GM12878 (cell line): ENCODE measurements around the gene C1QTNF5. TPM values are rescaled to one million over a fixed set of nuclear protein-coding genes. Genes with fewer than 3 reads are reported as not detected.

Experiments used
- ATAC-seq: fragments of 200-7000 bp; cut with Tn5 transposase; 3 replicates; pipeline ENCODE4 v1.9.1; 2020; ENCODE audit warnings: mild to moderate bottlenecking, moderate library complexity
- BruUV-seq: library from RNA; stranded (reverse); fragments of 400-500 nt; replicated peaks from 2 replicates; lab custom pipeline; 2021; lab: Mats Ljungman, UMichigan
- CTCF ChIA-PET: fragments of 300-600 bp; sonication (Branson Sonifier 250); formaldehyde crosslinking; extraction: SDS; loops from one replicate; lab custom pipeline; 2021; ENCODE audit warnings: inconsistent platforms; lab: Yijun Ruan, JAX
- POLR2A ChIA-PET: fragments of 350-600 bp; formaldehyde crosslinking; extraction: SDS; loops from one replicate; lab custom pipeline; 2021; ENCODE audit warnings: inconsistent platforms; lab: Charles Lee
- RAD21 ChIA-PET: fragments of 300-600 bp; sonication (Branson Sonifier 250); formaldehyde crosslinking; loops from one replicate; lab custom pipeline; 2023; ENCODE audit warnings: antibody characterized with exemption; ENCODE audit not compliant: unreplicated experiment; lab: Charles Lee
- SMC1A ChIA-PET: fragments of 300-600 bp; sonication (Branson Sonifier 250); formaldehyde crosslinking; loops from one replicate; lab custom pipeline; 2023; ENCODE audit not compliant: unreplicated experiment, uncharacterized antibody; lab: Charles Lee
- DNase-seq: peaks from one replicate; pipeline ENCODE4 v3.0.0-alpha.2; 2011; ENCODE audit warnings: low read depth, low spot score
- FAIRE-seq: peaks from 3 replicates; lab custom pipeline; 2011; peaks lifted over from hg19 to GRCh38; lab: Jason Lieb, UNC
- H2AFZ ChIP-seq: 2 replicates; pipeline ENCODE4 v1.6.0; 2011; ENCODE audit warnings: low read depth, low read length, control low read depth; ENCODE audit not compliant: control insufficient read depth
- H3K27ac ChIP-seq: 2 replicates; pipeline ENCODE4 v1.5.1; 2011; ENCODE audit warnings: control low read depth; ENCODE audit not compliant: control insufficient read depth, insufficient read depth
- H3K27me3 ChIP-seq, 2 experiments: replicated peaks in 1 of 2; 2 replicates each; pipeline versions ENCODE4 v1.6.0 to v1.6.1; 2011; ENCODE audit warnings: low read length in 1 of 2; ENCODE audit not compliant: control insufficient read depth in 2 of 2, insufficient read depth in 2 of 2
- H3K36me3 ChIP-seq, 2 experiments: 2 replicates each; pipeline ENCODE4 v1.5.1; 2011; ENCODE audit warnings: low read length in 1 of 2; ENCODE audit not compliant: control insufficient read depth in 2 of 2, insufficient read depth in 2 of 2
- H3K4me1 ChIP-seq: 2 replicates; pipeline ENCODE4 v1.6.1; 2011; ENCODE audit warnings: mild to moderate bottlenecking, low read length, moderate library complexity, mixed read lengths; ENCODE audit not compliant: control insufficient read depth, insufficient read depth
- H3K4me2 ChIP-seq: 2 replicates; pipeline ENCODE4 v1.6.0; 2011; ENCODE audit warnings: control low read depth; ENCODE audit not compliant: control insufficient read depth, insufficient read depth
- H3K4me3 ChIP-seq: fragments of 200-600 bp; sonication (generic); 2 replicates; pipeline ENCODE4 v1.5.1; 2016
- H3K79me2 ChIP-seq: 2 replicates; pipeline ENCODE4 v1.6.0; 2011; ENCODE audit warnings: low read length; ENCODE audit not compliant: control insufficient read depth, insufficient read depth
- H3K9ac ChIP-seq: 2 replicates; pipeline ENCODE4 v1.8.0; 2011; ENCODE audit warnings: low read length, control low read depth, mixed read lengths; ENCODE audit not compliant: control insufficient read depth, insufficient read depth
- H3K9me3 ChIP-seq: replicated peaks from 3 replicates; pipeline ENCODE4 v1.5.1; 2011; ENCODE audit warnings: mild to moderate bottlenecking, low read length; ENCODE audit not compliant: control insufficient read depth, insufficient read depth
- H4K20me1 ChIP-seq: 2 replicates; pipeline ENCODE4 v1.6.0; 2011; ENCODE audit not compliant: control insufficient read depth, insufficient read depth
- ATF2 ChIP-seq: IDR thresholded peaks from 2 replicates; pipeline ENCODE4 v1.6.1; 2012; ENCODE audit warnings: low read length, inconsistent platforms
- CBX5 ChIP-seq: sonication (generic); IDR thresholded peaks from 2 replicates; pipeline ENCODE4 v1.6.1; 2016; ENCODE audit warnings: low read depth, moderate library complexity, mild to moderate bottlenecking, inconsistent platforms
- CHD2 ChIP-seq: IDR thresholded peaks from 2 replicates; pipeline ENCODE4 v1.6.1; 2011; ENCODE audit warnings: low read depth, low read length, improper control_type of control experiment, borderline replicate concordance
- CREB1 ChIP-seq: IDR thresholded peaks from 2 replicates; pipeline ENCODE4 v1.6.1; 2012; ENCODE audit warnings: low read depth, mild to moderate bottlenecking, inconsistent platforms
- DPF2 ChIP-seq: fragments of 450-650 bp; IDR thresholded peaks from 2 replicates; pipeline ENCODE4 v1.6.1; 2017; ENCODE audit warnings: mild to moderate bottlenecking
- PAX8 ChIP-seq: fragments of 450-650 bp; IDR thresholded peaks from 2 replicates; pipeline ENCODE4 v1.6.1; 2017; ENCODE audit warnings: mild to moderate bottlenecking, moderate library complexity
- PML ChIP-seq: IDR thresholded peaks from 2 replicates; pipeline ENCODE4 v1.6.1; 2012; ENCODE audit warnings: low read length, inconsistent platforms
- POLR2AphosphoS2 ChIP-seq: IDR thresholded peaks from 2 replicates; pipeline ENCODE4 v1.6.1; 2011; ENCODE audit warnings: low read depth, mild to moderate bottlenecking, low read length, improper control_type of control experiment, moderate library complexity
- RBBP5 ChIP-seq: fragments of 200-600 bp; sonication (generic); conservative IDR thresholded peaks from 2 replicates; pipeline ENCODE4 v1.6.1; 2016
- RCOR1 ChIP-seq: conservative IDR thresholded peaks from 2 replicates; pipeline ENCODE4 v1.6.1; 2012; ENCODE audit warnings: low read depth, low read length, improper control_type of control experiment
- REST ChIP-seq: IDR thresholded peaks from 2 replicates; pipeline ENCODE4 v1.6.1; 2012; ENCODE audit warnings: mild to moderate bottlenecking, low read depth, low read length
- SUPT20H ChIP-seq: IDR thresholded peaks from 2 replicates; pipeline ENCODE4 v1.6.1; 2011; ENCODE audit warnings: low read depth, mild to moderate bottlenecking, low read length, moderate library complexity, borderline replicate concordance; ENCODE audit not compliant: control insufficient read depth
- ZNF384 ChIP-seq: IDR thresholded peaks from 2 replicates; pipeline ENCODE4 v1.6.1; 2012; ENCODE audit warnings: low read depth, mild to moderate bottlenecking, low read length, improper control_type of control experiment, borderline replicate concordance
- WGBS: methylation state at CpG from one replicate; pipeline ENCODE4 v1.1.6; 2016; ENCODE audit warnings: low lambda C conversion rate; ENCODE audit not compliant: insufficient replicate concordance, insufficient coverage; ENCODE audit errors: missing lambda C conversion rate; 5-methylcytosine and 5-hydroxymethylcytosine counted together
- in situ Hi-C: fragments of 300-500 bp; cut with MboI; formaldehyde crosslinking; loops from 9 replicates; pipeline ENCODE4 v1.14.3; 2018; ENCODE audit warnings: mixed read lengths
- intact Hi-C: fragments of 100-400 bp; cut with micrococcal nuclease; formaldehyde crosslinking; loops from one replicate; pipeline ENCODE4 v1.14.2; 2022; ENCODE audit not compliant: unreplicated experiment
- polyA plus RNA-seq, 11 experiments: library from polyadenylated mRNA; depleted of rRNA in 4 of 11; unstranded in 6 of 11; stranded (reverse) in 5 of 11; fragments of >200 nt; fragmentation: Nextera tagmentation in 4 of 11; fragmentation: Illumina TruSeq in 1 of 11; extraction: Ambion mirVana in 4 of 11; extraction: Trizol in 1 of 11; gene quantifications; 1 replicate in 1 of 11; 2 replicates in 10 of 11; pipeline versions ENCODE4 v1.2.1 to v1.2.3, GENCODE V29; 2011 to 2016; ENCODE audit warnings: inconsistent platforms in 2 of 11, missing spikeins in 2 of 11, low read depth in 1 of 11
- total RNA-seq, 4 experiments: library from RNA; depleted of rRNA in 3 of 4; stranded (reverse); fragments of >200 nt in 3 of 4; fragmentation: Illumina TruSeq in 1 of 4; extraction: Trizol in 1 of 4; gene quantifications; 2 replicates each; pipeline versions ENCODE4 v1.2.1 to v1.2.3, GENCODE V29; 2013 to 2021
- TF ChIP-seq, protein P1 (sequence below): fragments of 450-650 bp; IDR thresholded peaks from 2 replicates; pipeline ENCODE4 v1.6.1; 2017; ENCODE audit warnings: borderline replicate concordance

C1QTNF5 gene
- total and polyA plus RNA-seq, 10 of the 15 experiments (the other 5 are each of a cell fraction or from before 2014, with no cell fraction given), result not detected

GRCh38 chr11:119342023-119342300, 1.3 kb upstream of the C1QTNF5 start (continued):
- no peak for TF ChIP-seq POLR2AphosphoS2
- no peak for TF ChIP-seq REST
- no peak for TF ChIP-seq CBX5
- TF ChIP-seq SUPT20H, result no peak
- TF ChIP-seq, protein P1, sequence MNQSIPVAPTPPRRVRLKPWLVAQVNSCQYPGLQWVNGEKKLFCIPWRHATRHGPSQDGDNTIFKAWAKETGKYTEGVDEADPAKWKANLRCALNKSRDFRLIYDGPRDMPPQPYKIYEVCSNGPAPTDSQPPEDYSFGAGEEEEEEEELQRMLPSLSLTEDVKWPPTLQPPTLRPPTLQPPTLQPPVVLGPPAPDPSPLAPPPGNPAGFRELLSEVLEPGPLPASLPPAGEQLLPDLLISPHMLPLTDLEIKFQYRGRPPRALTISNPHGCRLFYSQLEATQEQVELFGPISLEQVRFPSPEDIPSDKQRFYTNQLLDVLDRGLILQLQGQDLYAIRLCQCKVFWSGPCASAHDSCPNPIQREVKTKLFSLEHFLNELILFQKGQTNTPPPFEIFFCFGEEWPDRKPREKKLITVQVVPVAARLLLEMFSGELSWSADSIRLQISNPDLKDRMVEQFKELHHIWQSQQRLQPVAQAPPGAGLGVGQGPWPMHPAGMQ, result no peak
- no peak for TF ChIP-seq PAX8
- TF ChIP-seq, all 136 proteins: peak for 0

DNA sequence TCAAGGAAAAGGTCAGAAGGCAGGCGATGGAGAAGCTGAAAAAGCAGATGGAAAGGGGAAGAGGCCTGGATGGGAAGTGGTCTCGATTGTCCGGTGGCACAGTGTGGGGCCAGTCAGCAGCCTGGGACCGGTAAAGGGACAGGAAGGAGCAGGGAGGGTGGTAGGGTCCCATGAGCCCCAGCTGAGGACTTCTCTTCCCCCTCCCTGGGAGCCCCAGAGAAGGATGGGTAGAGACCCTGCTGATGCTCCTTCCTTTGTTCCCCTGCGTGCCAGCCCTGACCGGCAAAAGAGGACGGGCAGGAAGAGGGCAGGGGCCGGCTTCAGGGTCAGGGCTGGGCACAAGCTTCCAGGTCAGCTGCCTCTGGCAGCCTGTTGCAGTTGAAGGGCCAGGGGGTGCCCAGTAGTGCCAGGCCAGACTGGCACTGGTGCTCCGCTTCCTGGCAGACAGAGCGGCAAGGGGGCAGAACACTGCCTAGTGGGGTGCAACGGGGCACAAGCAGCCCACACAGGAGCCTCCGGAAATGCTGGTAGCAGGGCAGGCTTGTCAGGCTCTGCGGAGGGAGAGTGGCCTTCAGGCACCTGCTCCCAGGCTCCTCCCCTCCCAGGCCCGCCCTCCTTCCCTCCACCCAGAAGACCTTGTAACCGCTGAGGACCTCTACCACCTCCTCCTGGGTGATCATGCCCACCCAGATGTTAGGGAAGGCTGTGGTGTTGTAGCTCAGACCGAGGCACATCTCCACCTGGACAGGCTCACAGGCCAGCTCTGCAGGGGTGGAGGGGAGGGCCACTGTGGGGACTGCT, 739 bp upstream of the C1QTNF5 start:
- RAD21 ChIA-PET, result no interaction called here
- peaks cover 9 to 11% of the 10 kb centered on the region in 2 experiments for H3K27me3 ChIP-seq
- in situ Hi-C loops (no loop called here), intact Hi-C loops (no loop called here)
- SMC1A ChIA-PET, result interaction anchor here (0.6 kb wide), 1 partner anchor 21 kb away, joined by 3 read pairs; no protein-coding TSS in a partner anchor
- WGBS, result 22% methylated on average over 13 of the region's 16 CpGs
- no peaks in the 10 kb centered on the region for H3K4me1 ChIP-seq
- POLR2A ChIA-PET, result no interaction called here
- H3K79me2 ChIP-seq, result no peaks in the 10 kb centered on the region
- no peak overlapping the region for H2AFZ ChIP-seq
- no TSS peak for BruUV-seq
- no peak overlapping the region for H3K9ac ChIP-seq
- DNase-seq (no peak), FAIRE-seq (no peak), ATAC-seq (peak; percentile 9; the same call in 1 of the 3 replicates)
- H3K9me3 ChIP-seq, result no peaks in the 10 kb centered on the region
- H3K27ac ChIP-seq, result no peak overlapping the region
- TF ChIP-seq DPF2 (no peak), CHD2 (no peak), PML (no peak), ATF2 (no peak), RBBP5 (no peak), ZNF384 (no peak), CREB1 (no peak), RCOR1 (no peak)
- H4K20me1 ChIP-seq, result no peaks in the 10 kb centered on the region
- CTCF ChIA-PET, result interaction anchor here (0.6 to 2.4 kb wide), 4 partner anchors 14 to 23 kb away, joined by 3 to 8 read pairs (median 4); no protein-coding TSS in a partner anchor
- no peak overlapping the region for H3K4me3 ChIP-seq
- H3K36me3 ChIP-seq, result no peaks in the 10 kb centered on the region
- H3K4me2 ChIP-seq, result no peak overlapping the region
